NCI-H1930 (cell line): Measurements from ENCODE around the gene SLC4A3.

Source experiments
- DNase-seq, 2 experiments: peaks; one replicate each; lab custom pipeline; 2025; lab: John Stamatoyannopoulos, UW

The SLC4A3 gene

DNA sequence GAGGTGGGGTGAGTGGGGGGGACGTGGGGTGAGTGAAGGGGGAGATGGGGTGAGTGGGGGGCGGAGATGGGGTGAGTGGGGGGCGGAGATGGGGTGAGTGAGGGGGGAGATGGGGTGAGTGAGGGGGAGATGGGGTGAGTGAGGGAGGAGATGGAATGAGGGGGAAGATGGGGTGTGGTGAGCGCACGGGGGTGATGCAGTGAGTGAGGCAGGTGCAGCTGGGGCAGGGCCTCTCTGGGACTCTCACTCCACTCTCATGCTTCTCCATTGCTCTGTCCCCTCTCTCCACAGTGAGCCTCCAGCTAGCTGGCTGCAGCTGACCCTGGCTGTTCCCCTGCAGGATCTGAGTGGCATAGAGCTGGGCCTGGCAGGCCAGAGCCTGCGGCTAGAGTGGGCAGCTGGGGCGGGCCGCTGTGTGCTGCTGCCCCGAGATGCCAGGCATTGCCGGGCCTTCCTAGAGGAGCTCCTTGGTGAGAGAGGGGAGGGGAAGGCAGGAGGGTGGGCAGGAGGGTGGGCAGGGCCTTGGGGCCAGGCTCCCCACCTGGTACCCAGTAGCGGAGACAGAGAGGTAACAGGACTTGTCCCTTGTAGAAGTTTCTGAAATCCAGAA, 13.9 kb upstream of the SLC4A3 start:
- no peak for DNase-seq

DNA sequence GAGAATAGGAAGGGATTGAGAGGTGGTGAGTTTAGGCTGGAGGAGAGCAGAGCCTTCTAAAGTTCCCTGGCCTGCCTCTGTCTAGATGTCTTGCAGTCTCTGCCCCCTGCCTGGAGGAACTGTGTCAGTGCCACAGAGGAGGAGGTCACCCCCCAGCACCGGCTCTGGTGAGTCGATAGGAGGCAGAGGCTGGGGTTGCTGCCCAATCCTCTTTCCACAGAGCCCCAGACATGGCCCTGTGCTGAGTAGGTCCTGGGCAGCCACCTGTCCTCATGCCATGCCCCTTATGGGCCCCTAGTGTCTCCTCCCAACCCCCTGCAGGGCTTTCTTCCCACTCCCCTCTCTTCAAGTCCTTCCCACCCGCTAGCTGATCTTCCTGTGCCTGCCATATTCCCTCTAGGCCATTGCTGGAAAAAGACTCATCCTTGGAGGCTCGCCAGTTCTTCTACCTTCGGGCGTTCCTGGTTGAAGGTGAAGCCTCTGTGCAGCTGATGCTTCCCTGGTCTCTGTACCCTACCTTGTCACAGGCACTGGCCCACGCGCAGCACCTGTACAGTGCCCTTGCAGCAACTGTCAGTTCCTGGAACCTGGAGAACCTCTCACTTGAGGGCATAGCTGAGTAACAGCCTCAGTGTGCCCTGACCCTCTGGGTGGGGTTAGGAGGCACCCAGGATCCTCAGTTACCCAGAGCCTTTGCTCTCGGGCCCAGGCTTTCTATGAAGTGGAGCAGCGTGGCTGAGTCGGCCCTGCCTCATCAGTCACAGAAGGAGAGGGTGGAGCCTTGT, 13.2 kb upstream of the SLC4A3 start:
- no peak for DNase-seq

DNA sequence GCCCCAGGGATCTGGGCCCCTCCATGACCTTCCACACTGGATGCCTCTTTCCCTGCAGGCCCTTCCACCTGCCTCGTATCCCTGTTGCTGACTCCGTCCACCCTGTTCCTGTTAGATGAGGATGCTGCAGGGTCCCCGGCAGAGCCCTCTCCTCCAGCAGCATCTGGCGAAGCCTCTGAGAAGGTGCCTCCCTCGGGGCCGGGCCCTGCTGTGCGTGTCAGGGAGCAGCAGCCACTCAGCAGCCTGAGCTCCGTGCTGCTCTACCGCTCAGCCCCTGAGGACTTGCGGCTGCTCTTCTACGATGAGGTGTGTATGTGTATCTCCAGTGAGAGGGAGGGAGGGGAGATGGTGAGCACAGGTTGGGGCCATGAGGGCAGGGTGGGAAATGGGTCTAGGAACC, 12.4 kb upstream of the SLC4A3 start:
- DNase-seq = no peak

DNA sequence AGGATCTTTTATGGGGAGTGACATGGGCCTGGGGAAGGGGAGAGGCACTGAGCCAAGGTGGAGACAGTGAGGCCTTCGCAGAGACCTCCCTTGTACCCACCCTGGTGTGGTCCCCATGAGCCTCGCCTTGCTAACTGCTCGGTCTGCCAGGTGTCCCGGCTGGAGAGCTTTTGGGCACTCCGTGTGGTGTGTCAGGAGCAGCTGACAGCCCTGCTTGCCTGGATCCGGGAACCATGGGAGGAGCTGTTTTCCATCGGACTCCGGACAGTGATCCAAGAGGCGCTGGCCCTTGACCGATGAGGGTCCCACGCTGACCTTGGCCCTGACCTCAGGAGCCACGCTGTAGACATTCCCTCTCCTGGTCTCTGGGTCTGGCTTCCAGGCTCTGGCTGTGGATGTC, 11.5 kb upstream of the SLC4A3 start:
- no peak for DNase-seq

DNA sequence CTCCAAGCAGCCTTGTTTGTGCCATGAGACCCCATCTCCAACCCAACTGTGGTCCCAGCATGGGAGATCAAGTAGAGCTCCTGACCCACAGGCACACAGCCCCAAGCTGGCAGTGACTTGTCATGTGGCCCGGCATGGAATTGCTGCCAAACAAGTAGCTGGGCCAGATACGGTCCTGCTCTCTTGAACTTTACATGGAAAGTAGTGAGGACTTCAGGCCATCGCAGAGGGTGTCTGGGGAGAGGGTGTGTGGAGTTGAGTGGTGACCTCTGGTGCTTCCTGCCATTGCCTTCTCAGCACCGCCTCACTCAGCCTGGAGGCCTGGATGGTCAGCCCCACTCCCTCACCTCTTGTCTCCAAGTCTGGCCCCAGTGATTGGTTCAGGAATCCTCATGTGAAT, 10.9 kb upstream of the SLC4A3 start:
- no peak for DNase-seq

DNA sequence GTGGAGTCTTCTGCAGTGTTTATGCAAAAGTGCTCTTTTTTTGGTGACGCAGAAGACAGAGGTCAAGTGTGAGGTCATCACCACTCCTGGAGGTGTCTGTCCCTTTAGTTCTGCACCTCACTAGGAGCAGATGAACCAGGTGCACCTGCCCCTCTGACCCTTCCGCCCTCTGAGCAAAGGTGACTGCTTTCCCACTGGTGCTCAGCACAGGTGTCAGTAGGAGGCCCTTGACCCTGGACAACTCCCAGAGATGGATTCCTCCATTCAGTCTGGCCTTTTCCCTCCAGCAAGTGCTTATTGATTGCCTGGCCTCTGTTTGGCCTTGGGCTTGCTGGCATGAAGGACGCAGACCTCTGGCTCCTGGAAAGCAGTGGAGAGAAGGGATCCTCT, 8.7 kb upstream of the SLC4A3 start:
- DNase-seq = no peak

DNA sequence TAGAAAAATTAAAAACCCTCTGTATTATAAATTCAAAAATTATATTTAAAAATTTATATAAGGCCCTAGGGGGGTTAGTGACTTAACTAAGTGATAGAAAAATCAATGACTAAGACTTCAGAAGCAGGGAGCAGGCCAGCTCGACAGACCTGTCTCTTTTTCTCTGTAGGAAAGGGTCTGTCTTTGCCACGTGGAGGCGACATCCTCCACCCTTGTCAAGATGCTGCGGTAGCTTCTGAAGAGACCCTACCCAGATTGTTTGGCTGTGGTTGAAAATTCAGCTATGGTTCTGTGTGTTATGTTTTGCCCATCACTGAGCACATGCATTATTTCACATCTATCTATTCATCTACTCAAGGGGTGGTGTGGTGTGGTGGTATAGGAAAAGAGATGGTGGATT, 8.2 kb upstream of the SLC4A3 start:
- DNase-seq = no peak

DNA sequence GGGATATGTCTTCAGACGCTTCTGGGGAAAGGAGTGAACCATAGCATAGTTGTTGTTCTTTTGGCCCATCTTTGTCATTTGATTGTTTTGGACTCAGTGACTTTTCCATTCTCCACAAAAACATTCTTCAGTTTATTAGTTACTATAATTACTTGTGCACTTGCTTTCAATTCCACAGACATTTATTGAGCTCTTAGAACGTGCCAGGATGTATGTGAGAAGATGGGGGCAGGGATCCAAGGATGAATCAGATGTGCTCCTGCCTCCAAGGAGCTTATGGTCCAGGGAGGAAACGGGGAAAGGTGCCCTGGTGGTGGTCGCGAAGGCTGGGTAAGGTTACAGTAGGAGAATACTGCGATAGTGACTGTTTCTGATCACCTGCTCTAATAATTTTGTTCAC, 6.9 kb upstream of the SLC4A3 start:
- no peak for DNase-seq

DNA sequence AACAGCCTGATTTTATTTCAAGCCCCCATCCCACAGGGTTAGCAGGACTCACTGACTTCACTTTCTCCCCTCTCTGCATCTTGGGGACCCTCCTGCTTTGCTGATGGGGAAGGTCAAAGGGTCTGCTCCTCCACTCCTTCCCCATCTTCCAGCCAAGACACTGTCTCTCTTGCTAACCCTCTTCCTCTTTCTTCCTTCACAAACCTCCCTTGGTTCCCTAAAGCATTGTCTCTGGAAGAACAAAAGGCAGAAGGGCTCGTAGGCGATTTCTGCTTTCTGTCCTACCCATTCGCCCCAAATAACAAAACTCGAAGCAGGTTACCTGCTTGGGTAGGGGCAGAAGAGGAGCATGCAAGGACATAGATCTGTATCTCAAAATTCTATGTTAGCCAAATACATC, 5.5 kb upstream of the SLC4A3 start:
- DNase-seq = no peak

DNA sequence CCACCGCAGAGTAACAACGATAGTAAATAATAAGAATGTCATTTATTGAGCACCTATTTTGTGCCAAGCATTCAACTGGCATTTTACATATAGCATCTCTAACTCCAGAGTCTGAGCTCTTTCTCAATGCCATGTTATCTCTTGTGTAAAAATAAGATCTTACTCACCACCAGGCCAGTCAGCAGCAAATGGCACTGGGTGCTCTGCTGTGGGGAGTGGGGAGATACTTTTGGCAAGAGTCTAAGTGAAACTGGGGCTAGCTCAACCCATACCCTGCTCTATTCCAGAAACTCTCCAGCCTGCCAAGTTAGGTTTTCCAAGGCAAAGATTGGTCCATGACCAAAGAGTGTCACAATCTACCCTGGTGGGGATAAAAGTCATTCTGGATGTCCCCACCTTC, 5.0 kb upstream of the SLC4A3 start:
- DNase-seq = no peak

DNA sequence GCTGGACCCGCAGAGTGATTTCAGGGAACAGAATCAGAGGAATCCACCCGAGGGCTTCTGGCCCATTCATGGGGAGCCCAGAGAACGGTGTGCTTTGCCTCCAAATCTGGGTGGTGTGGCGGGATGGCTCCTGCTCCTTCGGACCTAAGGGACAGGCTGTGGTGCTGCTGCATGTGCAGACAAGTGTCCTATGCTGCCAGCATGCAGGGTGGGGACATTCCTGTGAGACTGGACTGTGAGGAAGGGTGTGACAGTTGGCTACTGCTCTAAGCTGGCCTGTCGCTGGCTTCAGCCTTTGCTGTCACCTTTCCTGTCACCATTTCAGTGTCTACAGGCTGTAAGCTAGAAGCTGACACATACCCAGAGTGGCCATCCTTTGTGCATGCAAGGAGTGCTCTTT, 2.9 kb upstream of the SLC4A3 start:
- DNase-seq = no peak

DNA sequence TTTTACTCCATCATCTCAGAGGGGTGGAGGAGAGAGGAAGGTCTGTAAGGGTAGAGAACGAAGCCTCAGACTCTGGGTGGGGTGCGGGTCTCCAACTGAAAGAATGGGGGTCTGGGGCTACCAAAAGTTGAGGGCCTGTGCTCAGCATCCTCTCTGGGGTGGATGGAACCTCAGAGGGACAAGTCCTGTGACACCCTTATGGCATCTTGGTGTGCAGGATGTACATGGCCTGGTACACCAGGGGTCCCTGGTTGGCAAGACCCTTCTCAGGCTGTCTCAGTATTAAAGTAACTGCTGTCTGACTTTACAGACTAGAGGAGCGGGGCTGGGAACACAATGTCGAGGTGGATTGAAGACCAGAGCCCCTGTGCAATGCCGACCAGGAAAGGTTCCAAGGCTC, 2.3 kb upstream of the SLC4A3 start:
- DNase-seq = no peak

DNA sequence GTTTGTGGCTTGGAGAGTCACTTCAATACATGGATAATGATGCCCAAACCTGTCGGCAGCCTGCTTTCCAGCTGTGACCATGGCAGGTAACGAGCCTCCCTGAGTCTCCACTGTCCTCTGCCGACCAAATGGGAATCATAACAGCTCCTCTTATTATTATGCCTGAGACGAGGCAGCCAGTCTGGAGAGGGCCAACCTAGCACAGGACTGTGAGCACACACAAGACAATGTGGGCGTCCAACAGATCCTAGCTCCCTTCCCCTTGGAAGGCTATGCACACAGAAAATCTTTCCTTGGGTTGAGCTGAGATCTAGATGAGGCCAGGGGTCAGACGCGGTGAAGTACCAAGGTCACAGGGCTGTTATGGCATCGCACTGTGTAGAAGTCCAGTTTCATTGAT, 890 bp upstream of the SLC4A3 start:
- DNase-seq = no peak

DNA sequence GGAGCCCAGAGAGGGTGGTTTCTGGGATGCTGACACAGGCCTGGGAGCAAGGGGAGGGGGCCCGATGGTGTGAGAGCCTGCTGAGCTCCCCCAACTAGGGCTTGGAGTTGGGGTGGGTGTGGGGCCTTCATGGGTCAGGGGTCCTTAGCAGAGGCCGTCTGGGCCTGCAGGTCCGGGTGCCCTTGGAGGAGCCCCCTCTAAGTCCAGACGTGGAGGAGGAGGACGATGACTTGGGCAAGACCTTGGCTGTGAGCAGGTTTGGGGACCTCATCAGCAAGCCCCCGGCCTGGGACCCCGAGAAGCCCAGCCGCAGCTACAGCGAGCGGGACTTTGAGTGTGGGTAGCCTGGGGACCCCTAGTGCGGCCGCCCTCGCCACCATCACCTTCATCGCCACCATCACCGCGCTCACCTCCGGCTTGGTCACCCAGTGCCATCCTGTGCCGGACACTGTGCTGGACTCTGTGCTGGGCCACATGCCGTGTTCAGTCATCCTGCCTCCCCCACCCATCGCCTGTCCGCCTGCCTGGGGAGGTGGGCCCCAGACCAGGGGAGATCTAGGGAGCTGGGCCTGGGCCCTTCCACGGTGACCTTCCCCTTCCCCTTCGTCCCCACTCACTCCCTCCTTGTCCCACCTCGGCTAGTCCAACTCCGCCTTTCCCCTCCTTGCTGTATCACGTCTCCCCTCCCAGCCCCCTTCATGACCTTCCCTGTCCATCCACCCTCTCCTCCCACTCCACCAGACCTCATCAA, 980 bp downstream of the SLC4A3 start:
- DNase-seq = no peak

DNA sequence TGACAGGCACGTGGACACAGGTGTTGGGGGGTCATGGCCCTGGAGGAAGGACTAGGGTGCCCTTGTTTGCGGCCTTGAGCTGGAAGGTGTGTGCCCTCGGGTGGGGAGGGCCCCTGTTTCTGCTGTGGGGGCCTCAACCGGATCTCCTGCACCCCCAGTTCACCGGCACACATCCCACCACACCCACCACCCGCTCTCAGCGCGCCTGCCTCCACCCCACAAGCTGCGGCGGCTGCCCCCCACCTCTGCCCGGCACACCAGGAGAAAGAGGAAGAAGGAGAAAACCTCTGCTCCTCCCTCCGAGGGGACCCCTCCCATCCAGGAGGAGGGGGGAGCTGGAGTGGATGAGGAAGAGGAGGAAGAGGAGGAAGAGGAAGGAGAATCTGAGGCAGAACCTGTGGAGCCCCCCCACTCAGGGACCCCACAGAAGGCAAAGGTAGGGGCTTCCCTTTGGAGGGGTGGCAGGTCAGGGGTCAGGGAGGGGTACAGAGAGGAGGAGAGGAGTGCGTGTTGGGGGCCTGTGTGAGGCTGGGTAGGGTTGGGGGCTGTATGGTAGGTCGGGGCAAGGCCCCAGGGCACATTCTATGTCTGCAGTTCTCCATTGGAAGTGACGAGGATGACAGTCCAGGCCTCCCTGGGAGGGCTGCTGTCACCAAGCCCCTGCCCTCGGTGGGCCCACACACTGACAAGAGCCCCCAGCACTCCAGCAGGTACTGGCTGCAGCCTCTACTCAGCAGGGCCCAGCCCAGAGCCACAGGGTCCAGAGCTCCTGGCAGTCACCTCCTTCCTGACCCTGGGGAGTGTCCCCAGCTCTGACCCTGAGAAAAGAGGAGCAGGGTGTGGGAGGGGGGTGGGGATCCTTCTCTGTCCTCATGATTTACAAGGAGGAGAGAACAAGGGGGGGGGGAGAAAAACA, 1.8 kb downstream of the SLC4A3 start:
- DNase-seq = no peak

DNA sequence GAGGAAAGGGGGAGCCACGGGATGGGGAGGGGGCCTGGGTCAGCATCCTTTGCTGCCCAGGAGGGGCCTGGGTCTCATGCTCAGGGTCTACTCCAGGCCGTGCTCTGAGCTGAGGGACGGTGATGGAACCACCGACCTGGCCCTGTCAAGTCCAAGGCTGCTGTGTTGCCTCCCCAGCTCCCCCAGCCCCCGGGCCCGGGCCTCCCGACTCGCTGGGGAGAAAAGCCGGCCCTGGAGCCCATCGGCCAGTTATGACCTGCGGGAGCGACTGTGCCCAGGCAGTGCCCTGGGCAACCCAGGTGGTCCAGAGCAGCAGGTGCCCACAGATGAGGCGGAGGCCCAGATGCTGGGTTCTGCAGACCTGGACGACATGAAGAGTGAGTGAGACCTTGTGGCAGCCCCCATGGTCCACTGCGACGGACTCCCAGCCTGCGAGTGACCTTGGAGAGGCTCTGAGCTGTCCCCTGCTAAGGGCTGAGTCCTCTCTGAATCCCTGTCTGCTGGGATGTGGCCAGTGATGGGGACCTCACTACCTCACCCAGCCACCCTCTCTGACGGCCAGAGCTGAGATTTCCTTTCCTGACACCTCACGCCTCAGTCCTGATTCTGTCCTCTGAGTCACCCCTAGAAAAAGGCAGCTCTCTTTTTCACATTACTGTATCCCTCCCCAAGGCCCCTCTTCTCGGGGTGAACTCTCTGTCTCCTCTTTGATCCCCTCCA, 2.7 kb downstream of the SLC4A3 start:
- no peak for DNase-seq

DNA sequence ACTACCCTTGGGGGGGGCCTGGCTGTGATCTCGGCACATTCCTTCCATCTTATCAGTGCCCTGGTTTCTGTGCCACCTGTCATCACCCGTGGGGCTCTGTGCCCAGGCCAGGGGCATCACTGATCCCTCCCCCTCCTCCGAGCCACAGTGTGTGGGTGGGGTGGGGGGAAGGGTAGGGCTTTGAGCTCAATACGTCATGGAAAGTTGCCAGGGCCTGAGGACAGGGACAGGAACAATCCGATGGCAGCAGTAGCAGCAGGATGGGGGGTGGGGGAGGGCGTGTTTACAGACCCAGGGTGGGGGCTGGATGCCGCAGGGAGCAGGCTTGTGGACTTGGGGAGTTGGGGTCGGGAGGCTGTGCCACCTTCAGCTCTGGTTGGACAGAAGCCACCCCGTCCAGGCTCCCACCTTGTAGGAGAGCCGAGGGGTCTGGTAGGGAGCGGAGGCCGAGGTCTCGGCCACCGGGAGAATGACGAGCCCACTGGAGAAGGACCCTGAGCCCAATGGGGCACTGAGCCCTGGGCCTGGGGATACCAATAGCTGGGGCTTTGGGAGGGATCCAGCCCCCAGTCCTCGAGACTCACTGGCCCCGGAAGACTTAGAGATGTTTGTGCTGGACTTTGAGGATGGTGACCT, 3.5 kb downstream of the SLC4A3 start:
- DNase-seq = no peak

DNA sequence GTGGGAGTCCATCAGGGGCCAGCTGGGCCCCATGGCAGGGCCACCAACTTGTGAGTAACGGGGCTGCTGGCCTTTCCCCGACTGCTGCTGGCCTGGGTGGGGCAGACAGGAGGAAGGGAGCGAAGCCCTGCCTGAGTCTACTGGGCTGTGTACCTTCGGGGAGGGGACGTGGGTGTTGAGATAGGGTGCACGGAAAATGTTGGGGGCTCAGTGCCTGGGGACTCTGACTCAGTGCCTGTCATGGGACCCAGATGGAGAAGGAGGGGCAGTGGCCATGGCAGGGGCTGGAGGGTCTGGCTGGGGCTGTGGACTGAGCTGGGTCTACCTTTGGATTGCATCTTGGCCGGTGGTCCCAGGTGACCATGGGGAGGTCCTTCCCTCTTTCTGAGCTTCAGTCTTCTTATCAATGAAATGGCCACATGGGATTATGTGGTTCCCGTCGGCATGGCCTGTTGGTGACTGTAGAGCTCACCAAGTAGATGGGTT, 4.0 kb downstream of the SLC4A3 start:
- DNase-seq = no peak

DNA sequence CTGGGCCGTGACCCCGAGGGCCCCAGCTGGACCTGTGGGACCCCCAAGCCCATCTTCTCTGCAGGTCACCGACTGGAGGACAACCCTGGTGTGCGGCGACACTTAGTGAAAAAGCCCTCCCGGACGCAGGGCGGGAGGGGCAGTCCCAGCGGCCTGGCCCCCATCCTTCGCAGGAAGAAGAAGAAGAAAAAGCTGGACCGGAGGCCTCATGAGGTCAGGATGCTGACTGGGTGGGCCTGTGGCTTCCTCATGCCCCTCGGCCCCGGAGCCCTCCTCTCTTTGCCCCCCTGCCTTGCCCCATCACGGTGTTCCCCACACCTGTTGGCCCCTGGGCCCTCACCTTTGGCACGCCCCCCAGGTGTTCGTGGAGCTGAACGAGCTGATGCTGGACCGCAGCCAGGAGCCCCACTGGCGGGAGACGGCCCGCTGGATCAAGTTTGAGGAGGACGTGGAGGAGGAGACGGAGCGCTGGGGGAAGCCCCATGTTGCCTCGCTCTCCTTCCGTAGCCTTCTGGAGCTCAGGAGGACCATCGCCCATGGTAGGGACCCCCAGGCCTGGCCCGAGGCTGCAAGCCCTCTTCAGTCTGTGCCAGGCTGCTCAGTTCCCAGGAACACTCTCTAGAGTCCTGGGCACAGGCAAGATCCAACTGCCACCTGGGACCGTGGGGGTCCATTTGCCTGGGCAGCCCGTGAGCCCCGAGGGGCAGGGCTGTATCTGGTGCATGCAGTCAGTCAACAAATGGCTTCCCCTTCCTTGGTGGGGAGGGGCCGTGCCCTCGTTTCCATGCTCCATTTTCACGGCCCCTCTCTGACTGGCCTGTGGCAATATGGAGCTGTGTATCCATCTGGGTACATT, 4.7 kb downstream of the SLC4A3 start:
- DNase-seq = no peak

DNA sequence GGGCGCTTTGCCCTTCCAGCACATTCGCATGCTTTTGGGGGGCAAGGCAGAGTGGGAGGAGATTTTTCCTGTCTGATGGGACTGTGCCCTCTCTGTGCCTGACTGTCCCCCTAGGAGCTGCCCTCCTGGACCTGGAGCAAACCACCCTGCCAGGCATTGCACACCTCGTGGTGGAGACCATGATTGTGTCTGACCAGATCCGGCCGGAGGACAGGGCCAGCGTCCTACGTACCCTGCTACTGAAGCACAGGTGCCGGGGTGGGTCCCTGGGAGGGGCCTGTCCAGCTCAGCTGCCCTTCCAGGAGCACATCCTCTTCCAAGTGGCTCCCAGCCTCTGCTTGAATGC, 5.3 kb downstream of the SLC4A3 start:
- DNase-seq = no peak
